Renal pelvis (tissue), 4 donors: Measurements from ENCODE around the gene EVX1. TPM values are rescaled to one million over a fixed set of nuclear protein-coding genes. Genes with fewer than 3 reads are reported as not detected.

ENCODE experiments used
- DNase-seq: peaks from one replicate; pipeline ENCODE4 v3.0.0-alpha.2; 2013
- polyA plus RNA-seq, 3 donors: library from polyadenylated mRNA; unstranded; fragments of 120-200 nt; gene quantifications; one replicate each; pipeline ENCODE4 v1.2.1, GENCODE V29; 2013; ENCODE audit not compliant: insufficient read length in 3 of 3

EVX1 gene
- polyA plus RNA-seq, 3 donors, result 0.11 to 0.12 TPM; not detected in 1

DNA sequence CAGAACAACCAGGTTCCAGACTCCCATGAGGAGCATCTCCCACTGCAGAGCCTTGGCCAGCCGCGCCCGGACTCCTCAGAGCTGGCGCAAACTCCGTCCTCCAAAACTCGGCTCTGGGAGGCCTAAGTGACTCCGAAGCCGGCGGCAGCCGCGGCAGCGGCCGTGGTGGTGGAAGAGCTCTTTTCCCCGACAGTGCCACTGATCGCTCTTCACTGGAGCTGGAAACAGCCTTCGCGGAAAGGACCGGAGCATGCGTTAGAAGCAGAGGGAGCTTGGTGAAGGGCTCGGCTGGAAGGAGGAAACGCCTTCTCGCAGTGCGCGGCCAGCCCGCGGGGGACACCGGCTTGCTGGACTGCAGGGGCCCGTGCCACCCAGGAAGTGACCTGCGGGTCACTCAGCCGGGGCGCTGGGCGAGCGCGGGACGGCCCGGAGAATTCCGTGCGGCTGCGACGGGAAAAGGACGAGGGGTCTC is 37.7 kb upstream of the EVX1 start:
- DNase-seq, result no peak

DNA sequence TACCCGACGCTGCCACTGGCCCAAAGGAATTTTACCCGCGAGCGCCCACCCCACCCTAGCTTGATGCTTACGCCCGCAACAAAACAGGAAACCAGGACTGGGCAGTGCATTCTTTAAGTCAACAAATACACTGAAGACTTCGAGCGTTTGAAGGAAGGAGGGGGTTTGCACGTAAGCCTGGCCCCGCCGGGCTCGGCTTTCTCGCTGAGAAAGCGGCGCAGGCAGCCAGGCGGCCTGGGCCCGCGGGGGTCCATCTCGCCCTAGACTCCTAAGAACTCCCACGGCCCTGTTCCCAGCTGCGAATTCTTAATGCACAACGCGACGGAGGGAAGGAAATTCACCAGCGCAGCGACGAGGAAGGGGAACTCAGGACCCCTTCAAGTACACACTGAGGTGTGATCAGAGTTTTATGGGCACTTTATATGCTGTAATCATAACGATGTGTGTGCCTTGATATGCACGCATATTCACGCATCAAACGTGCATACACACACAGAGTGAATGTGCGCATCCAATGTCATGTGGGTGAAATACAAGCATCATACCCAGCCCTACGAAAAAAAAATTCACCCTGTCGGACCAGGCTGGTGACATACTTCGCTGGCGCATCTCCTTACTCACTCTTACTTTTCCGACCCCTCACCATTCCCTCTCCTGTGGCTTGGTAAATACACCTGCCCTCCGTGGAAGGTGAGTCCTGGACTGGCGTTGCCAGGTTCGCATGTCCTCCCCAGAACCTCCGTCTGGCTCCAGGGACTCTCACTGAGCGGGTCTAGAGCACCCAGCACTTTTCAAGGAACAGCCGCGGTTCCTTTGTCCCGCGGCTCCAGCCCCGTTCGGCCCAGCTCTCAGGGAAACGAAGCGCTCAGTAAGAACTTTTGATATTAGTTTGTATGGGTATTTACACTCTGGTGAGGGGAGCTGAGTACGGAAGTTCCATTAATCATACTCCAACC is 37.0 kb upstream of the EVX1 start:
- DNase-seq, result no peak

DNA sequence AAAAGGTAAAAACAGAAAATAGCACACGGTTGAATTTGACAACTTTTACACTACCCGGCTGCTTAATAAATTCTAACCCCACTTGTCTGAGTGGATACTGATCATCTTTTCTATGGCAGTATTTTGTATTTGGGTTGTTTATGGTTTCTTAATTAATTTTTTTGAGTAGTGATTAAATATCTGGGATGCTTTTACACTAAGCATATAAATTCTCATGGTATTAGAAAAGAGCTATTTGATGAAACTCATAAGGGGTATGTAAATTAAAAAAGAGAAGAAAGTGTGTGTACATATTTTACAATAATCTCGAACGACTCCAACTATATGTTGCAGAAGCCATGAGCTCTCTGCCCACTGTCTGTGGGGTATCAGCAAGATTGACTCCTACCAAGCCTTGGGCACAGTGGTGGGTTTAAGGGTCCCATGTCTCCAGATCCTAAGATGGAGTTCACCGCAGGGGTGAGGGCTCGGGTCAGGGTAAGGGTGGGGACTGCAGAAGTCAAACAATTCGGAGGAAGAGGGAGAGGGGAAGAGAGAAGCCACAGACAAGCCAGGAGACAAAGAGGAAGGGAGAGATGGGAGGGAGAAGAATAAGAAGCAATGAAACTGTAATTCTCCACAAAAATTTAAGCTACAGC is 35.1 kb upstream of the EVX1 start:
- DNase-seq, result no peak

DNA sequence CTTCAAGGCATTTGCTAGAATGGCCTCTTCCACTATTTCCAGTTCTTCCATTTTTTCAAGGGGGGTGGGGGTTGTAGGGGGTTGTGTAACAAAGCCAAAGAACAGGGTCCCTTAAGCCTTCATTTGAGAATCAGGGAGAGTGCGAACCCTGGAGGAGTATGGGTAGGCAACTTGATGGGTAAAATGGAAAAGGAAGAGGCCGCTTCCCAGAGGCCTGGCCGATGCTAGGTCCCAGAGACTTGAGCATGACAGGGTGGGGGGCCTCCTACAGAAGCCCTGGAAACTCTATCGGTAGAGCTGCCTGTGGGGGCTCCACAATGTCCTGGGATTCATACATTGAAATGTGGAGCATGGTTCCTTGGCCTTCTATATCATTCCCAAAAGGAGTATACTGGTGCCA is 33.6 kb upstream of the EVX1 start:
- DNase-seq, result no peak

GRCh38 chr7:27209933-27210440 is 32.6 kb upstream of the EVX1 start:
- no peak for DNase-seq

DNA sequence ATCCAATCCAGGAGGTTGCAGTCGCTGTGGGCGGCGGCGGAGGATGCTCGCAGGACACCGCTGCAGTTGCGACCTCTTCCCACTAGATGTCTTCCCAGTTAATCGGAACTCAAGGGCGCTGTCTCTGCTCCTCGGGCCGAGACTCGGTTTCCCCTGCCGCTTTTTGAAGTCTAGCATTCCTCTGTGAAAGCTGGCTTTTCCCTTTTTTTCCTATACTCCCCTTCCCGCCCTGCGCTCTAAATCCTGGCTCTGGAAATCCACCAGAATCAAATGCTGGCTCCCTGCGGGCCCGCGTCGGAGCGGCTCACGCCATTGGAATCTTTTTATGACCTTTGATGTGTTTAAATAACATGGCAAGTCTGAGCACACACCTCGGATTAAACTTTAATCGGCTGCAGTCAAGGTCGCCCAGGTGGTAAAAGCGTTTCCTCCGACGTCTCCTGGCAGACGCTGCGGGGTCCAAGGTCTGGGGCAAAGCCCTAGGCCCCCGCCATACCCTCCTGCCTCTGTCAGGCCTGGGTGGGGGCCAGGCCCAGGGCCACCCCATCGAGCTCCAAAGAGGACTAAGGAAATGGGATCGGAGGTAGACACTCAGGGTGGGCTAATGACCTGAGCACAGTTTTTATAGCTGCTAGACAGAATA is 32.0 kb upstream of the EVX1 start:
- DNase-seq, result no peak

DNA sequence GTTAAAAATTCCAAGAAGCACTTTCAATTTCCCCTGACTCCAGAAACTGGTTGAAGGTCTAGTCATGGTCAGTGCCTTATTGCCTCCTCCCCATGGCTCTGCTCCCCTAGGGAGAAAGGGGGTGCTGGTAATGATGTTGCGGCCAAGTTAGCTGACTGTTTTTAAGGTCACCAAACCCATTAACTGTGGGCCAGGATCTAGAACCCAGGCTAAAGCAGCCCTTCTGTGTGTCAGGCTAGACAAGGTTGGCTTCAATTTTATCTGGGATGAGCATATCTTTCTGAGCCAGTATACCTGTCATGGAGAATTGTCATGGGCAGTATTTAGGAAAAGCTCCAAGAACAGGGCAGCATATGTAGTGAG is 31.5 kb upstream of the EVX1 start:
- no peak for DNase-seq

DNA sequence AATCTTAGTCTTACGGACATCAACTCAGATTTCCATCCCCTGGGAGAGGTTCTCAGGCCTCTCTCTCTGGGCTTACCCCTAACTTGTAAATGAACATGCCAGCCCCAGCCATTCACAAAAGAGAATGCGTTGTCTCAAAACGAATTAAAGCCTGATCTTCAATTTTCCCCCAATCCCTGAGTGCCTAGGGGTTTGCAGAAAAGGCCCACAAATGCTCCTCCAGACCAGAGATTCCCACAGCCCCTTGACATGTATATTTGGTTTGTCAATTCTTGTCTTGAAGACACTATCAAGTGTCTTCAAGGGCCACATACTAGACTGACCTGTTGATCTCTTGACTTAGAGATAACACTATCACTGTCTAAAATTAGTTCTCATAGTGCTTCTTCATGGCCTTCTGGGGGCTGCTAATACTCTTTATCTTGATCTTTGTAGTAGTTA is 30.8 kb upstream of the EVX1 start:
- no peak for DNase-seq

GRCh38 chr7:27212497-27213432 is 29.8 kb upstream of the EVX1 start:
- no peak for DNase-seq

- DNase-seq, result no peak
These were observed 29.0 kb upstream of the EVX1 start for GRCh38 chr7:27213433-27214238.

DNA sequence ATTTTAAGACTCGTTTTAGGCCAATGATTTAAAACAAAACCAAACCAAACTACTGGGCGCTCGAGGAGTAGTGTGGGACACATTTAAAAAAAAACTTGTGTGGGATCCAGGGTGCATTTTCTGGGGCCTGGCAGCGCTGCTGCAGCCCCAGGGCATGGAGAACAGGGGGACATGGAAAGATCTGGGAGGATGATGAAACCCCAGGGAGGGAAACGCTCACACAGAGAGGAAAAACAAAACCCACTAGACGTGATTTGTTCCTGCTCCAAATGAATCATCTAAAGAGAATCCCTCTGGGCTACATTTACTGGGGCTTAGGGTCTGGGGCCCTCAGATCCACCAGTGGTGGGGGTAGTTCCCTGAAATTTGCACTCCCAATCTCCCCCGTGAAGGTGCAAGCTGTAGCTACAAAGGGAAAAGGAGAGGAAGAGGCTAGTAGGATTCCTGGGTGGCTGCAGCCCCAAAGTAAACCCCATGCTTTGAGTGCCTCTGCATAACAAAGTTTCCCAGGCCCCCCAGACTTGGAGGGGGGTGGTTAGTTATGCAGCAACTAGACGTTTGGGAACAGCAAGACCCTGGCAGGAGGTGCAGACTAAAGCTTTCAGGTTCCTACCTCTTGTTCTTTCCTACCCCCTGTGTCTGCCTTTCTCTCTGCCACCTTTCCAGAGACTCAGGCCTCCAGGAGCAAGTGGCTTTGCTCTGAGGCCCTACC is 28.2 kb upstream of the EVX1 start:
- DNase-seq, result no peak

DNA sequence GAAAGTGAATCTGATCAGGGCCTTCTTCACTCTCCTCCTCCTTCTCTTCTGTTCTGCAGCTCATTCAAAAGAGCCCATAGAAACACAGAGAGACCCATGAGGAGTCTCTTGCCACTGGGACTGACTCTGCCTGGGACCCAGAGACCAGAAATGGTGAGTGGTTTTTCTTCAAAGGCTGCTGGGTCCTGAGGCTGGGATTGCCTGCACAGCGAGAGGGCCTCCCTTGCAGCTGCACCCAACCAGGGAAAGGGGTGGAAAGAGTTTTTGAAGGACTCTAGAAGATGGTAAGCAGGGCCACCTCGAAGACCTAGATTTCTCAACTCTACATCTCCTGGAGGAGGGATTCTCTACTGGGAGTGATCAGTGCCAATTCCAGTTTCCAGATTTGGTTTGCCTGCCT is 27.2 kb upstream of the EVX1 start:
- DNase-seq, result no peak

DNA sequence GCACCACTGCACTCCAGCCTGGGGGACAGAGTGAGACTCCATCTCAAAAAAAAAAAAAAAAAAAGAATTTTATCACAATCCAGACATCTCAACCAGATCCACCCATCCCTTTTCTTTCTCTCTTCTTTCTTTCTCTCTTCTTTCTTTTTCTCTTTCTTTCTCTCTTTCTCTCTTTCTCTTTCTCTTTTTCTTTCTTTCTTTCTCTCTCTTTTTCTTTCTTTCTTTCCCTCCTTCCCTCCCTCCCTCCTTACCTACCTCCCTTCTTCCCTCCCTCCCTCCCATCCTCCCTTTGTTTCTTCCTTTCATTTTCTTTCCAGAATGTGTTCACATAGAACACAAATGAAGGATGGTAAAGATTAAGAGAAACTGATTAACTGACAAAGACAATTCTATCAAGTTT is 24.7 kb upstream of the EVX1 start:
- no peak for DNase-seq

DNA sequence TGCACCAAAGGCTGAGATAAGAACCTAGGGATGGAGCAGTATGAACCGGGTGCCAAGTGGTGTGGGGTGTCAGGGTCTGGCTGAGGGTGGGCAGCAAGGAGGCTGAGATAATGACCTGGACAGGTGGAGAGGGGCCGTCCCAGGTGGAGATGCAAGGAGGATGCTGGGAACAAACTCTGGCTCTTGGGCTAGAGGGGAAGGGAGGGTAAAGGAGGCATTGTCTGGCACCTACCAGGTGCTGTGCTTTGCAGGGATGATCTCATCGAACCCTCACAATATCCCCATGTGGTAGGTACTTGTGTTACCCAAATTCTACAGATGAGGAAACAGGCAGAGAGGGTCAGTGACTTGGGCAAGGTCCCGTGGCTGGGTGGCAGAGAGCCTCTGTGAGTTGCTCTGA is 22.8 kb upstream of the EVX1 start:
- DNase-seq, result no peak

- no peak for DNase-seq
These were observed 22.1 kb upstream of the EVX1 start for GRCh38 chr7:27220440-27220955.

GRCh38 chr7:27221201-27221797 is 21.3 kb upstream of the EVX1 start:
- DNase-seq, result no peak

- DNase-seq, result no peak
These were observed 18.5 kb upstream of the EVX1 start for GRCh38 chr7:27223941-27224575.
